HepG2 (cell line): ENCODE data around the gene PCED1B. TPM values are rescaled to one million over a fixed set of nuclear protein-coding genes. Genes with fewer than 3 reads are reported as not detected.

ENCODE experiments used
- ATAC-seq: fragments of 200-7000 bp; cut with Tn5 transposase; 3 replicates; pipeline ENCODE4 v1.9.1; 2020; ENCODE audit warnings: mild to moderate bottlenecking, moderate library complexity
- BruUV-seq: library from RNA; stranded (reverse); fragments of 400-500 nt; replicated peaks from 2 replicates; lab custom pipeline; 2021; lab: Mats Ljungman, UMichigan
- CTCF ChIA-PET: fragments of 300-600 bp; formaldehyde crosslinking; extraction: SDS; loops from one replicate; lab custom pipeline; 2021; ENCODE audit warnings: low total read pairs, inconsistent platforms, low intra/inter-chr PET ratio; lab: Yijun Ruan, JAX
- POLR2A ChIA-PET: fragments of 350-600 bp; sonication (Branson Sonifier 250); formaldehyde crosslinking; loops from one replicate; lab custom pipeline; 2020; ENCODE audit warnings: antibody characterized with exemption, inconsistent platforms; lab: Yijun Ruan, JAX
- DNase-seq: peaks from one replicate; pipeline ENCODE4 v3.0.0-alpha.2; 2015; ENCODE audit warnings: low spot score
- FAIRE-seq: peaks from 3 replicates; lab custom pipeline; 2011; peaks lifted over from hg19 to GRCh38; lab: Jason Lieb, UNC
- H2AFZ ChIP-seq: one replicate; pipeline ENCODE4 v1.6.1; 2011; ENCODE audit warnings: low read length, inconsistent platforms
- H3K27ac ChIP-seq: fragments of 300-600 bp; 3 replicates; pipeline ENCODE4 v1.8.0; 2011; ENCODE audit warnings: mixed run types, mild to moderate bottlenecking, mixed read lengths, low read length, inconsistent platforms; ENCODE audit not compliant: insufficient read depth; ENCODE audit errors: extremely low read length
- H3K27me3 ChIP-seq, 2 experiments: fragments of 200-600 bp in 1 of 2; 2 replicates in 1 of 2; 3 replicates in 1 of 2; pipeline versions ENCODE4 v1.6.0 to v1.8.0; 2011; ENCODE audit warnings: low read length in 2 of 2, mild to moderate bottlenecking in 2 of 2, moderate library complexity in 2 of 2, inconsistent platforms in 1 of 2; ENCODE audit not compliant: insufficient read depth in 2 of 2, control insufficient read depth in 1 of 2
- H3K36me3 ChIP-seq, 2 experiments: fragments of 200-600 bp in 1 of 2; replicated peaks in 1 of 2; 2 replicates in 1 of 2; 3 replicates in 1 of 2; pipeline versions ENCODE4 v1.5.1 to v1.8.0; 2011; ENCODE audit warnings: low read length in 2 of 2, inconsistent platforms in 1 of 2; ENCODE audit not compliant: insufficient read depth in 2 of 2, control insufficient read depth in 1 of 2
- H3K4me1 ChIP-seq: 2 replicates; pipeline ENCODE4 v1.5.1; 2012; ENCODE audit warnings: low read length, inconsistent platforms; ENCODE audit not compliant: insufficient read depth
- H3K4me2 ChIP-seq: 2 replicates; pipeline ENCODE4 v1.6.0; 2011; ENCODE audit warnings: low read depth, low read length, inconsistent platforms
- H3K4me3 ChIP-seq, 3 experiments: fragments of 200-600 bp in 1 of 3; sonication (generic), shearing (Covaris generic) in 1 of 3; replicated peaks in 1 of 3; 2 replicates each; pipeline ENCODE4 v1.5.1; 2011 to 2016; ENCODE audit warnings: low read length in 3 of 3, inconsistent platforms in 2 of 3, low read depth in 2 of 3, mild to moderate bottlenecking in 2 of 3, control low read depth in 1 of 3, mixed read lengths in 1 of 3; ENCODE audit not compliant: insufficient read depth in 1 of 3
- H3K79me2 ChIP-seq: one replicate; pipeline ENCODE4 v1.6.1; 2011; ENCODE audit warnings: low read length, inconsistent platforms; ENCODE audit not compliant: insufficient read depth
- H3K9ac ChIP-seq: 2 replicates; pipeline ENCODE4 v1.6.0; 2011; ENCODE audit warnings: mild to moderate bottlenecking, low read depth, low read length, inconsistent platforms; ENCODE audit not compliant: insufficient read depth
- H3K9me3 ChIP-seq: 2 replicates; pipeline ENCODE4 v1.5.1; 2012; ENCODE audit warnings: mild to moderate bottlenecking, low read length
- H4K20me1 ChIP-seq: 2 replicates; pipeline ENCODE4 v1.6.0; 2011; ENCODE audit warnings: inconsistent platforms, mild to moderate bottlenecking, low read length, moderate library complexity; ENCODE audit not compliant: insufficient read depth
- ATRX ChIP-seq: sonication (generic); formaldehyde crosslinking; IDR thresholded peaks from 2 replicates; pipeline ENCODE4 v1.4.0; 2020; ENCODE audit warnings: missing genetic modification reagents, borderline replicate concordance
- GABPA ChIP-seq, 2 experiments: IDR thresholded peaks; 2 replicates each; pipeline ENCODE4 v1.6.1; 2011 to 2016; ENCODE audit warnings: low read depth in 2 of 2, low read length in 1 of 2, missing biosample characterization in 1 of 2, missing genetic modification characterization in 1 of 2
- KLF13 ChIP-seq: sonication (generic); formaldehyde crosslinking; IDR thresholded peaks from 2 replicates; pipeline ENCODE4 v1.4.0; 2020; ENCODE audit warnings: mild to moderate bottlenecking, missing genetic modification reagents
- MED1 ChIP-seq: sonication (generic); formaldehyde crosslinking; IDR thresholded peaks from 2 replicates; pipeline ENCODE4 v1.4.0; 2020; ENCODE audit warnings: missing genetic modification reagents
- NCOA2 ChIP-seq: sonication (generic); formaldehyde crosslinking; IDR thresholded peaks from 2 replicates; pipeline ENCODE4 v1.8.0; 2022; ENCODE audit warnings: inconsistent platforms
- PHF20 ChIP-seq: sonication (generic); formaldehyde crosslinking; IDR thresholded peaks from 2 replicates; pipeline ENCODE4 v1.5.0; 2020; ENCODE audit warnings: mild to moderate bottlenecking, missing genetic modification reagents
- PHF8 ChIP-seq: sonication (generic); formaldehyde crosslinking; IDR thresholded peaks from 2 replicates; pipeline ENCODE4 v1.5.0; 2020; ENCODE audit warnings: missing genetic modification reagents
- ZNF138 ChIP-seq: sonication (generic); formaldehyde crosslinking; IDR thresholded peaks from 2 replicates; pipeline ENCODE4 v1.5.0; 2020; ENCODE audit warnings: mild to moderate bottlenecking, low read depth, missing genetic modification reagents
- ZNF432 ChIP-seq: sonication (generic); formaldehyde crosslinking; IDR thresholded peaks from 2 replicates; pipeline ENCODE4 v1.5.0; 2020; ENCODE audit warnings: missing genetic modification reagents, mild to moderate bottlenecking, borderline replicate concordance
- ZNF850 ChIP-seq: sonication (generic); formaldehyde crosslinking; conservative IDR thresholded peaks from 2 replicates; pipeline ENCODE4 v1.9.0; 2021; ENCODE audit warnings: mild to moderate bottlenecking, missing genetic modification reagents
- ZNF879 ChIP-seq: sonication (generic); formaldehyde crosslinking; IDR thresholded peaks from 2 replicates; pipeline ENCODE4 v1.8.1; 2023; ENCODE audit warnings: missing genetic modification reagents
- in situ Hi-C: cut with HindIII; loops from 2 replicates; pipeline ENCODE4 v1.10.0; 2017; ENCODE audit warnings: low pct_unique_long_range_greater_than_20kb; ENCODE audit not compliant: extremely low pct_ligation_motif_present
- intact Hi-C: fragments of 100-400 bp; cut with micrococcal nuclease; formaldehyde crosslinking; loops from one replicate; pipeline ENCODE4 v1.10.0; 2022; ENCODE audit not compliant: unreplicated experiment
- polyA plus RNA-seq, 8 experiments: library from polyadenylated mRNA; depleted of rRNA in 3 of 8; stranded (reverse) in 7 of 8; unstranded in 1 of 8; fragments of >200 nt; fragmentation: Illumina TruSeq in 4 of 8; extraction: Trizol in 4 of 8; gene quantifications; 2 replicates each; pipeline versions ENCODE4 v1.2.1 to v1.2.3, GENCODE V29; 2011 to 2016; ENCODE audit warnings: low read depth in 4 of 8, missing spikeins in 1 of 8, mixed read lengths in 1 of 8; ENCODE audit not compliant: insufficient read depth in 1 of 8
- total RNA-seq, 5 experiments: library from RNA; depleted of rRNA; stranded (reverse); fragments of >200 nt; fragmentation: Illumina TruSeq; extraction: Trizol; gene quantifications; 2 replicates each; pipeline ENCODE4 v1.2.3, GENCODE V29; 2016; ENCODE audit warnings: low read depth in 1 of 5
- TF ChIP-seq, protein P1 (sequence below): sonication (generic); formaldehyde crosslinking; IDR thresholded peaks from 2 replicates; pipeline ENCODE4 v1.8.0; 2022; ENCODE audit warnings: mild to moderate bottlenecking, missing genetic modification reagents, moderate library complexity
- TF ChIP-seq, protein P2 (sequence below): sonication (generic); formaldehyde crosslinking; IDR thresholded peaks from 2 replicates; pipeline ENCODE4 v1.5.0; 2020; ENCODE audit warnings: missing genetic modification reagents
- TF ChIP-seq, protein P3 (sequence below): sonication (generic); formaldehyde crosslinking; IDR thresholded peaks from 2 replicates; pipeline ENCODE4 v1.4.0; 2020; ENCODE audit warnings: mild to moderate bottlenecking, missing genetic modification reagents

The PCED1B gene
- total and polyA plus RNA-seq, 2 of the 13 experiments (the other 11 are each of a cell fraction or from before 2014, with no cell fraction given) = 0.11 to 0.37 TPM

DNA sequence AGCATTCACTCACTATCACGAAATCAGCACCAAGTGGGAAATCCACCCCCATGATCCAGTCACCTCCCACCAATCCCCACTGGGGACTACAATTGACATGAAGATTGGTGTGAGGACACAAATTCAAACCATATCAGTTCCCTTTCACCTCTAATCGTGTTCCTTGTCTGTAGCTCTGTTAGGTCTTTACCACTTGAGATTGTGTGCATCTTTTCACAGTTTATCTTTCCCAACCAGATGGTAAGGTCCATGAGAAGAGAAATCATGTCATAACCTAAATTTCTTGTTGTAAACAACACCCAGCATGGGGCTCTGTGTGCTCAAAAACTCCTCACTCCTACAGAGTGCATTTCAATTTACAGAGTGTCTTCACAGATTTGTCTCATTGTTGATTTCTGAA, 27.1 kb upstream of the PCED1B start (continued):
- TF ChIP-seq, protein P1, sequence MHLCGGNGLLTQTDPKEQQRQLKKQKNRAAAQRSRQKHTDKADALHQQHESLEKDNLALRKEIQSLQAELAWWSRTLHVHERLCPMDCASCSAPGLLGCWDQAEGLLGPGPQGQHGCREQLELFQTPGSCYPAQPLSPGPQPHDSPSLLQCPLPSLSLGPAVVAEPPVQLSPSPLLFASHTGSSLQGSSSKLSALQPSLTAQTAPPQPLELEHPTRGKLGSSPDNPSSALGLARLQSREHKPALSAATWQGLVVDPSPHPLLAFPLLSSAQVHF = no peak
- TF ChIP-seq NCOA2 (CRISPR knock-in tag) (no peak), ZNF138 (CRISPR knock-in tag) (no peak), KLF13 (CRISPR knock-in tag) (no peak), ZNF850 (no peak)

DNA sequence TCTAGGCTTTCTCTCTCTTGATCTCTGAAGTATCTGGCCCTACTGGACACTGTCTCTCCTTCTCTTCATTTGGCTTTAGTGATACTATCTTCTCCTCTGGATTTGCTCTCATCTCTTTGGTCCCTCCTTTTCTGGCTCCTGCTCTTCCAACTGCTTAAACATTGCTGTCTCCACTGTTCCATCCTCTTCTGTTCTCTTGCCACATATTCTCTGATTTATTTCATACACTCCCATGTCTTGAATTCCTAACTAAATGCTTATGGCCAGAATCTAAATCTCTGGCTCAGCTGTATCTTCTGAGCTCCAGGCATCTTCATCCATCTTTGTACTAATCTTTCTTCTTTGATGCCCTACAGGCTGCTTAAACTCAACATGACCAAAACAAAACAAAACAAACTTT, 25.5 kb upstream of the PCED1B start:
- POLR2A ChIA-PET = no interaction called here
- DNase-seq = no peak
- in situ Hi-C loops (no loop called here), intact Hi-C loops (no loop called here)
- Histone ChIP-seq H3K27ac (no peak overlapping the region), H3K36me3 (no peaks in the 10 kb centered on the region), H2AFZ (no peak overlapping the region), H3K9me3 (peaks cover 12% of the 10 kb centered on the region; the same call in 1 of the 2 replicates), H3K4me3 (no peak overlapping the region), H4K20me1 (no peaks in the 10 kb centered on the region), H3K9ac (no peak overlapping the region), H3K27me3 (peaks cover 0 to 7% of the 10 kb centered on the region in 2 experiments; a peak in 1 of 5 replicates), H3K4me2 (no peak overlapping the region), H3K4me1 (no peaks in the 10 kb centered on the region), H3K79me2 (no peaks in the 10 kb centered on the region)
- CTCF ChIA-PET = no interaction called here
- no TSS peak for BruUV-seq
- TF ChIP-seq, protein P2, sequence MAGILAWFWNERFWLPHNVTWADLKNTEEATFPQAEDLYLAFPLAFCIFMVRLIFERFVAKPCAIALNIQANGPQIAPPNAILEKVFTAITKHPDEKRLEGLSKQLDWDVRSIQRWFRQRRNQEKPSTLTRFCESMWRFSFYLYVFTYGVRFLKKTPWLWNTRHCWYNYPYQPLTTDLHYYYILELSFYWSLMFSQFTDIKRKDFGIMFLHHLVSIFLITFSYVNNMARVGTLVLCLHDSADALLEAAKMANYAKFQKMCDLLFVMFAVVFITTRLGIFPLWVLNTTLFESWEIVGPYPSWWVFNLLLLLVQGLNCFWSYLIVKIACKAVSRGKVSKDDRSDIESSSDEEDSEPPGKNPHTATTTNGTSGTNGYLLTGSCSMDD (CRISPR knock-in tag) = no peak
- TF ChIP-seq, protein P3, sequence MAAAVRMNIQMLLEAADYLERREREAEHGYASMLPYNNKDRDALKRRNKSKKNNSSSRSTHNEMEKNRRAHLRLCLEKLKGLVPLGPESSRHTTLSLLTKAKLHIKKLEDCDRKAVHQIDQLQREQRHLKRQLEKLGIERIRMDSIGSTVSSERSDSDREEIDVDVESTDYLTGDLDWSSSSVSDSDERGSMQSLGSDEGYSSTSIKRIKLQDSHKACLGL = no peak
- TF ChIP-seq ZNF432 = no peak
- no peak for TF ChIP-seq MED1 (CRISPR knock-in tag)
- TF ChIP-seq ZNF879 = no peak
- no peak for TF ChIP-seq PHF20 (CRISPR knock-in tag)
- no peak for TF ChIP-seq GABPA (IDR thresholded peaks at IDR 0.05; ENCODE audit: low read depth, low read length)
- TF ChIP-seq GABPA (CRISPR knock-in tag; IDR thresholded peaks at IDR 0.05; ENCODE audit: low read depth) = no peak
- TF ChIP-seq PHF8 (CRISPR knock-in tag) = no peak
- TF ChIP-seq ATRX (CRISPR knock-in tag) = no peak
- ATAC-seq = no peak
- FAIRE-seq = no peak
